CD14-positive monocyte (primary cell): Measurements from ENCODE around the gene IFNA1. TPM values are rescaled to one million over a fixed set of nuclear protein-coding genes. Genes with fewer than 3 reads are reported as not detected.
A peak's percentile ranks its signal among the peaks of the same experiment; 100 is the strongest.

Experiments used
- DNase-seq, 3 donors: peaks; one replicate each; pipeline ENCODE4 v3.0.0-alpha.2; 2011 to 2022
- H2AFZ ChIP-seq: 2 replicates; pipeline ENCODE4 v1.6.0; 2012; ENCODE audit warnings: mild to moderate bottlenecking, low read depth, low read length, inconsistent platforms; ENCODE audit not compliant: insufficient read depth, poor library complexity, severe bottlenecking
- H3K27ac ChIP-seq, 2 donors: 1 replicate in 1 of 2; 2 replicates in 1 of 2; pipeline ENCODE4 v1.5.1; 2012 to 2013; ENCODE audit warnings: low read length in 2 of 2, control low read depth in 1 of 2, inconsistent platforms in 1 of 2, low read depth in 1 of 2, mild to moderate bottlenecking in 1 of 2
- H3K27me3 ChIP-seq, 2 donors: one replicate each; pipeline versions ENCODE4 v1.6.0 to v1.6.1; 2011 to 2013; ENCODE audit warnings: low read length in 2 of 2; ENCODE audit not compliant: control insufficient read depth in 2 of 2, insufficient read depth in 2 of 2
- H3K36me3 ChIP-seq, 2 donors: replicated peaks in 1 of 2; 1 replicate in 1 of 2; 2 replicates in 1 of 2; pipeline versions ENCODE4 v1.5.1 to v1.6.1; 2012 to 2013; ENCODE audit warnings: low read length in 2 of 2, control low read depth in 1 of 2, inconsistent platforms in 1 of 2, mild to moderate bottlenecking in 1 of 2; ENCODE audit not compliant: insufficient read depth in 2 of 2, control insufficient read depth in 1 of 2
- H3K4me1 ChIP-seq, 2 donors: 1 replicate in 1 of 2; 2 replicates in 1 of 2; pipeline versions ENCODE4 v1.5.1 to v1.6.1; 2012 to 2013; ENCODE audit warnings: low read length in 2 of 2, control low read depth in 1 of 2, inconsistent platforms in 1 of 2, mild to moderate bottlenecking in 1 of 2, moderate library complexity in 1 of 2; ENCODE audit not compliant: insufficient read depth in 2 of 2, control insufficient read depth in 1 of 2
- H3K4me2 ChIP-seq: replicated peaks from 2 replicates; pipeline ENCODE3; 2012; ENCODE audit warnings: low read length, moderate library complexity, mild to moderate bottlenecking; ENCODE audit not compliant: poor library complexity, severe bottlenecking; ENCODE audit errors: extremely low read depth
- H3K4me3 ChIP-seq, 3 experiments: fragments of 200-600 bp in 1 of 3; sonication (generic) in 1 of 3; replicated peaks in 1 of 3; 1 replicate in 2 of 3; 2 replicates in 1 of 3; pipeline ENCODE4 v1.5.1; 2011 to 2013; ENCODE audit warnings: low read length in 3 of 3, mild to moderate bottlenecking in 3 of 3, control low read depth in 2 of 3, low read depth in 2 of 3, inconsistent platforms in 1 of 3, moderate library complexity in 1 of 3
- H3K79me2 ChIP-seq: 2 replicates; pipeline ENCODE4 v1.6.0; 2012; ENCODE audit warnings: mild to moderate bottlenecking, control low read depth, inconsistent platforms, low read length, moderate library complexity; ENCODE audit not compliant: insufficient read depth
- H3K9ac ChIP-seq: 2 replicates; pipeline ENCODE4 v1.6.0; 2017; ENCODE audit warnings: low read length, mild to moderate bottlenecking; ENCODE audit not compliant: insufficient read depth, poor library complexity, severe bottlenecking
- H3K9me3 ChIP-seq, 2 donors: replicated peaks in 1 of 2; 1 replicate in 1 of 2; 2 replicates in 1 of 2; pipeline versions ENCODE4 v1.5.1 to v1.6.1; 2012 to 2013; ENCODE audit warnings: low read length in 2 of 2, control low read depth in 1 of 2; ENCODE audit not compliant: control insufficient read depth in 1 of 2, insufficient read depth in 1 of 2
- H4K20me1 ChIP-seq: 2 replicates; pipeline ENCODE4 v1.6.0; 2012; ENCODE audit warnings: mild to moderate bottlenecking, low read length, control low read depth, moderate library complexity; ENCODE audit not compliant: insufficient read depth
- H3K27ac Mint-ChIP-seq, 7 donors: one replicate each; pipeline ENCODE4 v1.8.0; 2020; ENCODE audit warnings: mild to moderate bottlenecking in 7 of 7, mixed read lengths in 7 of 7, moderate library complexity in 6 of 7, inconsistent platforms in 2 of 7
- H3K27me3 Mint-ChIP-seq, 3 donors: one replicate each; pipeline ENCODE4 v1.8.0; 2021 to 2022; ENCODE audit warnings: low read depth in 3 of 3, mild to moderate bottlenecking in 3 of 3, mixed read lengths in 3 of 3, moderate library complexity in 3 of 3, inconsistent platforms in 1 of 3
- H3K36me3 Mint-ChIP-seq, 2 donors: one replicate each; pipeline ENCODE4 v1.8.0; 2020; ENCODE audit warnings: mixed read lengths in 2 of 2, inconsistent platforms in 1 of 2, mild to moderate bottlenecking in 1 of 2
- H3K4me1 Mint-ChIP-seq: one replicate; pipeline ENCODE4 v1.8.0; 2020; ENCODE audit warnings: mild to moderate bottlenecking, mixed read lengths
- H3K4me3 Mint-ChIP-seq, 2 donors: one replicate each; pipeline ENCODE4 v1.8.0; 2020; ENCODE audit warnings: mild to moderate bottlenecking in 2 of 2, mixed read lengths in 2 of 2, moderate library complexity in 1 of 2
- H3K9me3 Mint-ChIP-seq, 7 donors: one replicate each; pipeline ENCODE4 v1.8.0; 2020 to 2022; ENCODE audit warnings: mixed read lengths in 7 of 7, mild to moderate bottlenecking in 6 of 7, moderate library complexity in 6 of 7, inconsistent platforms in 2 of 7
- WGBS: methylation state at CpG from one replicate; pipeline ENCODE4 v1.1.5; 2013; ENCODE audit warnings: missing lambda C conversion rate; ENCODE audit not compliant: insufficient coverage; 5-methylcytosine and 5-hydroxymethylcytosine counted together
- intact Hi-C, 2 donors: fragments of 100-400 bp; cut with micrococcal nuclease; formaldehyde crosslinking; loops; one replicate each; pipeline versions ENCODE4 v1.15.0 to v1.15.1; 2023
- polyA plus RNA-seq, 3 donors: library from polyadenylated mRNA; depleted of rRNA in 1 of 3; unstranded in 2 of 3; stranded (reverse) in 1 of 3; fragments of 300-500 nt in 2 of 3; fragments of >200 nt in 1 of 3; fragmentation: Illumina TruSeq in 2 of 3; gene quantifications; 1 replicate in 2 of 3; 2 replicates in 1 of 3; pipeline ENCODE4 v1.2.3, GENCODE V29; 2012 to 2021
- TF ChIP-seq, protein P1 (sequence below): fragments of 200-600 bp; IDR thresholded peaks from one replicate; pipeline ENCODE4 v1.8.0; 2022; ENCODE audit warnings: antibody characterized with exemption, mild to moderate bottlenecking

Gene IFNA1
- polyA plus RNA-seq, 3 donors, result not detected

GRCh38 chr9:21482213-21482612, 42.0 kb downstream of the IFNA1 start, which contains the start of gene IFNE:
IFNE (minus strand) TSS chr9:21482313; CDS start chr9:21481694, 619 bp downstream.
- peak within 1 kb of the TSS in 1 of 2 donors; percentile 81 for H3K27ac ChIP-seq
- peak within 1 kb of the TSS; percentile 64 for H2AFZ ChIP-seq
- H3K4me1 ChIP-seq, result peaks cover 9 to 22% of the 10 kb centered on the region in 2 donors
- no peaks in the 10 kb centered on the region for H3K9me3 ChIP-seq
- Mint-ChIP-seq H3K36me3 (no peaks in the 10 kb centered on the region), H3K27me3 (peaks cover 0 to 3% (median 0%) of the 10 kb centered on the region in 3 donors), H3K27ac (peak within 1 kb of the TSS; percentile 15 to 88 (median 79)), H3K4me1 (peaks cover 10% of the 10 kb centered on the region), H3K9me3 (peaks cover 0 to 11% (median 9%) of the 10 kb centered on the region in 7 donors), H3K4me3 (peak within 1 kb of the TSS; percentile 9 to 59)
- no peaks in the 10 kb centered on the region for H4K20me1 ChIP-seq
- no peaks in the 10 kb centered on the region for H3K36me3 ChIP-seq
- no peaks in the 10 kb centered on the region for H3K27me3 ChIP-seq
- intact Hi-C loops, result no loop called here
- H3K4me3 ChIP-seq, result peak within 1 kb of the TSS in 2 of 3 experiments; percentile 40 to 63
- H3K4me2 ChIP-seq, result peak within 1 kb of the TSS; percentile 73
- TF ChIP-seq, protein P1, sequence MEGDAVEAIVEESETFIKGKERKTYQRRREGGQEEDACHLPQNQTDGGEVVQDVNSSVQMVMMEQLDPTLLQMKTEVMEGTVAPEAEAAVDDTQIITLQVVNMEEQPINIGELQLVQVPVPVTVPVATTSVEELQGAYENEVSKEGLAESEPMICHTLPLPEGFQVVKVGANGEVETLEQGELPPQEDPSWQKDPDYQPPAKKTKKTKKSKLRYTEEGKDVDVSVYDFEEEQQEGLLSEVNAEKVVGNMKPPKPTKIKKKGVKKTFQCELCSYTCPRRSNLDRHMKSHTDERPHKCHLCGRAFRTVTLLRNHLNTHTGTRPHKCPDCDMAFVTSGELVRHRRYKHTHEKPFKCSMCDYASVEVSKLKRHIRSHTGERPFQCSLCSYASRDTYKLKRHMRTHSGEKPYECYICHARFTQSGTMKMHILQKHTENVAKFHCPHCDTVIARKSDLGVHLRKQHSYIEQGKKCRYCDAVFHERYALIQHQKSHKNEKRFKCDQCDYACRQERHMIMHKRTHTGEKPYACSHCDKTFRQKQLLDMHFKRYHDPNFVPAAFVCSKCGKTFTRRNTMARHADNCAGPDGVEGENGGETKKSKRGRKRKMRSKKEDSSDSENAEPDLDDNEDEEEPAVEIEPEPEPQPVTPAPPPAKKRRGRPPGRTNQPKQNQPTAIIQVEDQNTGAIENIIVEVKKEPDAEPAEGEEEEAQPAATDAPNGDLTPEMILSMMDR, result no peak
- no peak for DNase-seq
- no peaks in the 10 kb centered on the region for H3K79me2 ChIP-seq
- no peak within 1 kb of the TSS for H3K9ac ChIP-seq
- WGBS, result no CpG with 5 or more reads among the region's 2 CpGs

Other genes with a start within 250 kb of the IFNA1 start
- not detected for gene IFNA7, start 238.2 kb upstream of the IFNA1 start, polyA plus RNA-seq
- not detected for gene IFNA10, start 233.3 kb upstream of the IFNA1 start, polyA plus RNA-seq
- gene IFNA16, start 223.1 kb upstream of the IFNA1 start, polyA plus RNA-seq, result not detected
- not detected for gene IFNA17, start 212.2 kb upstream of the IFNA1 start, polyA plus RNA-seq
- gene IFNA14, start 200.4 kb upstream of the IFNA1 start, polyA plus RNA-seq, result not detected
- gene IFNA5, start 135.1 kb upstream of the IFNA1 start, polyA plus RNA-seq, result not detected
- 1 to 10 TPM; 2.8 to 9.0 (median 7.7) TPM for gene KLHL9, start 105.0 kb upstream of the IFNA1 start, polyA plus RNA-seq
- not detected for gene IFNA6, start 89.6 kb upstream of the IFNA1 start, polyA plus RNA-seq
- not detected for gene IFNA13, start 72.4 kb upstream of the IFNA1 start, polyA plus RNA-seq
- not detected for gene IFNA2, start 55.0 kb upstream of the IFNA1 start, polyA plus RNA-seq
- gene IFNA8, start 31.3 kb upstream of the IFNA1 start, polyA plus RNA-seq, result not detected
- not detected for gene IFNE, start 41.9 kb downstream of the IFNA1 start, polyA plus RNA-seq